Activated CD8-positive, alpha-beta memory T cell treated with anti-CD3 and anti-CD28 coated beads, Interleukin-2, amount 50 U/mL, for 1 hour (primary cell): ENCODE measurements around the gene RBFOX2.
"Not testable (repeated sequence)": the region's sequence is repeated elsewhere in the genome, so short reads cannot be mapped to it uniquely, and the experiment has no call there.

Experiments
- DNase-seq: peaks from one replicate; pipeline ENCODE4 v3.0.0-alpha.2; 2020; ENCODE audit errors: extremely low read depth

RBFOX2 gene

DNA sequence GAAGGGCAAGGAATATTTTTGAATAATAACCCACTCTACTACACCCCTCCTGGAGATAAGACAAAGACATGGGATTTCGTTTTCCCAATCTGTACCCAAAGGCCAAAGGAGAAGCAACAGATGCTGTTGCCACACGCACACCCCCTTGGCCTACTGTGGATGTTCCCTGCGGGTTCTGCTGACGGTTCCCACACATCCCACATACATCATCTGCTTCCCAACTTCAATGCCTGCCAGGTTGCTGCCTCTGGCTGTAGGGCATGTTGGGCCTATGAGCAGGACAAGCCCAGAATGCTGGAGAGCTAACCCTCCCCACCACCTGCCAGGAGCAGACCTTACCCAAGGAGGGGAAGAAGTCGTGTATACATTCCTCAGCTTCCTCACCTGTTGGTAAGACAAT is 13.6 kb upstream of the RBFOX2 start:
- no peak for DNase-seq

DNA sequence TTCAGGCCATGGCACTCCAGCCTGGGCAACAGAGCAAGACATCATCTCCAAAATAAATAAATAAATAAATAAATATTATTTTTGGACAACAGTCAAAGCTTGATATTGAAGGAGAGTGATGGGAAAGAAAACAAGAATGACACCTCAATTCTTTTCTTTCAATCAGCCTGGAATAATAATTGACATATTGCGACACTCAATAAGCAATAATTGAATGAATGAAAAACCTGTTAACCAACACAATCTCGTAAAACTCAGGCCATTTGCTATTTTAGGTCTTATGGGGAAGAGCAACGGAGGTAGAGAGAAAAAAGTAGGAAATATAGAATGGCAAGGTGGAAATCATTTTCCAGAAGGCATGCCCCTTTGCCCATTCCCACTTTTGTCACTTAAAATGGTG is 10.5 kb upstream of the RBFOX2 start:
- DNase-seq, result no peak

DNA sequence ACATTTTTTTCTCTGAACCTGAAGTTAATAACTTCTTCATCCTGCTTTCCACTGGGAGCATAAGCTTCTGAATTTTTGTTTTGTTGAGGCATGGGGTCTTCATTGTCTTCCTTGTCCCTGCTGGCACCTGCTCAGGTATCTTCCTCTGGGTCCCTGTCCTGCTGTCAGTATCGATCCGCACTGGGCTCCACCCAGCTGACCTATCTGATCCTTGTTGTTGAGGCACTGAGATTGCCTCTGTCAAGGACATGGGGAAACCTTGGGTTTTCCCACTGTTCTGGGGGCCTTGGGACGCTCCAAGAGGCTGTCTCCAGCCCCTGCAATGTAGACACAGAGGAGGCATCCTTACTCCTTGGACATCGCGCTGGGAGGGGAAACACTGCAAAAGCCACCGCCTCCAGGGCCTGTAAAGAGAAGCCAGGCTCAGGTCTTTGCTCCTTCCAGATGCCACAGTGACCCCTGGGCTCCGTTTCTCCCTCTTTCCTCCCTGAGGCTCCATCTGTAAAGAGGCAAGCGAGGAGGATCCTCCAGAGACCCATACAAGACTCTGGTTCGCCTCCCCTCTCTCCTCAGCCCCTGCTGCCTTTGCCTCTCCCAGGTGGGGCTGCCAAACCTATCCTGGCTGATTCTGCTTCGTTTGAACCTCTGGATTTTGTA is 8.6 kb upstream of the RBFOX2 start:
- no peak for DNase-seq

DNA sequence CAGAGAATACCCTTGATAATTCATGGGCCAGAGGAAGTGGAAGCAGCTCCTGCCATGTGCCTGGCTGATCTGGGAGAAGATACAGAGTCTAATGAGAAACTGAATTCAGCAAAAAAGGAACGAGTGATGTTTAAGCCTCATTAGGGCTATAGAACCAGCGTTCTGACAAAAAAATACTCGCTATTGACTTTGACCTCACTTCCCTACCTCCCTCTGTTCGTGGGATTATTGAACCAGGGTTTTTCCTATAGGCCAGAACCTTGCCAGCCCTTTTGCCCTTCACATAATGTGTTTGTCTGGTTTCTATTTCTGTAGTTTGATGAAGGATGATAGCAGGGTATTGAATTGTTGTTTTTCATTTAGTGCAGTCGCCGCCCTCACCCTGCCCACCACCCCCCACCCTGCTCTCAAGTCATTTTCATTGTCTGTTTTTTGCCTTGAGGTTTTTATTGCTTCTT is 7.6 kb upstream of the RBFOX2 start:
- no peak for DNase-seq

DNA sequence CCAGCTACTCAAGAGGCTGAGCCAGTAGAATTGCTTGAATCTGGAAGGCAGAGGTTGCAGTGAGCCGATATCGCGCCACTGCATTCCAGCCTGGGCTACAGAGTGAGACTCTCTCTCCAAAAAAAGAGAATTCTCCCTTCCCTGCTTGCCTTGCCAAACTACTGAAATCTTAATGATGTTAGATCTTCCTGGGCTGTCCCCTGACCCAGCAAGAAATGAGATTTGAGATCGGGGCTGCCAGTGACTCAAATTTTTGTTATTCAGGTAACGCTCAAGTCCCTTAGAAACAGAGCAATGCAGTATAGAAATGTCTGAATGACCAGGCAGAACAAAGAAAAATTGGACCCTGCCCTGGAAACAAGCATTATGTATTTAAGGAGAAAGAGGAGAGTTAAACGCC is 4.0 kb upstream of the RBFOX2 start:
- DNase-seq, result no peak

DNA sequence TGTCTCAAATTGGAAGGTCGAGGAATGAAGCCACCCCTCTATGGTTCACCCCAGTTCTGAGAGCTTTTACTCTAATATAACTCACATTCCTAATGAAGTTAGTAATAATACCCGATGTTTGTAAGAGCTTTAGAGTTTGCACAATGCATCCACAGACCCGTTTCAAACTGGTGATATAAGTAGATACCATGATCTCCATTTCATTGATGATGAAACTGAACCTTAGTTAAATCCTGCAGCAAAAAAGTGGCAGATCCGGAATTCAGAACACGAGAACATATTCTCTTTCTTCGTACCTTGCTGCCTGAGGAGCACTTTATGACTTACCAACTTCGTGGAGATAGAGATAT is 757 bp upstream of the RBFOX2 start:
- DNase-seq, result no peak

DNA sequence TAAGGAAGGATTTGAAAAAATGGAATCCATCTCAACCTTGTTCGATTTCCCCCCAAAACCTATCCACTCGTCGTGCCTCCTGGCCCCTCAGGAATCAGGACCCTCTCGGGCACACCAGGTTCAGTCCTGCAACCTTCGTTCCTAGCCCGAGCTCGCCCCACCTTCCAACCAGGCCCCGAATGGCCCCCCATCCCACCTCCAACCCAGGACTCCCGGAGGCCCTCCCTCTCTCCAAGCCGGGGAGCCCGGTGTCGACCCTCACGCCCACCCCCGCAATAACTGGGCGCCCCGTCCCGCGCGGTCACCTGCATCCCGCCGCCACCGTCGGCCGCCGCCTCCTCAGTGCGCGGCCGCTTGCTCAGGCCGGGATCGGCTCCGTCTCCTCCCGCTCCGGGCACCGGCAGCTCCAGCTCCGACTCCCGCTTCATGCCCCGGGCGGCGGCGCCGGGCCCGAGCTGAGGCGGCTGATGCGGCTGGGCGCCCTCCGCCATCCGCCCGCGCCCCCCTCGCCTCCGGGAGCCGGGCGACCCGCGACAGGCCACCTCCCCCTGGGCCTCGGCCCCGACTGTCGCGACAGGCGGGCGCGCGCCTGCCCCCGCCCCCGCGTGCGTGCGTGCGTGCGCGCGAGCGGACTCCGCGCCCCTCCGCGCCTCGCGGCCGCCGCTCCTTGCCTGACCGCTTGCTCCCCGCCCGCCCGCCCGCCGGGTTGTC is 534 bp downstream of the RBFOX2 start:
- no peak for DNase-seq

DNA sequence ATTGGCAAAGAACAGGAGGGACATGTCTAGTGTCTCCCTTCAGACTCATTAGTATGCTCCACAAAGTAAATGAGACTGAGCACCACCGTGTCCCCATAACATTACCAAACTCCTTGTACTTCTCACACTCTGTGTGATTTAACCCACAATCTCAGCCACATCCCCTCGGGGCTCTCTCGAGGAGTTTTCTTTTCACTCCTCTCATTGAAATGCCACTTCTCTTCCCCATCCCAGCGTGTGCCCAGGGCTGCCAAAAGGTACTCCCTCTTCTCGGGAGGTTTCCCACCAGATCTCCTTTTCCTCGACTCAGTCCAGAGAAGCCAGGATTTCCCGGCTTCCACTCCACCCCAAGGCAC is 1.1 kb downstream of the RBFOX2 start:
- no peak for DNase-seq

DNA sequence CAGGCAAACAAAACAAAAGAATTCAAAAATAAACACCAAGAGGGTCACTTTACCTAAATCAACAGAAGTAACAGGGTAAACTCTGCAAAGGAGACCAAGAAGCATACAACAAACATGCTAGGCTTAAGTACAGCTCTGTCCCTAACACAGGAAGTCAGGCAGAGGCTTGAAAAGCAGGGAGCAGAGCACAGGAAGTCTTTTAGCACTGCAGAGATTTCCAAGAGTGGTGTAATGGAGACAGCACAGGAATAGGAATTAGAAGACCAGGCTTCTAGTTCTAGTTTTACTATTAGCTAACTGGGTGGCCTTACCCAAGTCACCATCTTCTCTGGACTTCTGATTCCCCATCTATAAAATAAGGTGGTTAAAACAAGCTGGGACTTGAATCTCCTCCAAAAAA is 1.9 kb downstream of the RBFOX2 start:
- no peak for DNase-seq

DNA sequence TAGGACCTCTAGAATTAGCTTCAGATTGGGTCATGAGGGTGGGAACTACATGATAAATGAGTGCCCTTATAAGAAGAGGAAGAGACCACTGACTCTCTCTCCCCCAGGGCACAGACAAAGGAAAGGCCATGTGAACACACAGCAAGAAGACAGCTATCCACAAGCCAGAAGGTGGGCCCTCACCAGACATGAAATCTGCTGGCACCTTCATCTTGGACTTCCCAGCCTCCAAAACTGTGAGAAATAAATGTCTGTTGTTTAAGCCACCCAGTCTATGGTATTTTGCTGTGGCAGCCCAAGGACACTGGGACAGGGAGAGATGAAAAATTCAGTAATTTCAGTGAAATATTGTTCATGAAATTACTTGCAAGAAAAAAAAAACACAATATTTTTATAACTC is 5.9 kb downstream of the RBFOX2 start:
- DNase-seq, result no peak

DNA sequence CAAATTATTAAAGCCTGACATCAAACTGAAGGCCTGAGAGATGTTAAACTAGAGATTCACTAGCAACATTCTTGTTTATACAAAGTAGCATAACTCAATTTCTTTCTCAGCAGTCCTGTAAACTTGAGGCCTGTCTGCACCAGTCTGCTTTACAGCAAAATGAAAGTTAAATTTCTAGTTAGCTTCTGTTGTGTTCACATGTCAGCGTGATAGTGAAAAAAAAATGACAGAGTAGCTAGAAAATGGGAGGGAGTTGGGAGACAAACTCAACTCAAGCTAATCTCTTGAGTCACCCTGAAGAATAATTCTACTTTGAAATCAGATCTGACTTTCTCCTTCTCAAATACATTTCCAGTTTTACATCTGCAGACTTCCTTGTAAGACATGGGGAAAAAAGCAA is 6.5 kb downstream of the RBFOX2 start:
- DNase-seq, result no peak

DNA sequence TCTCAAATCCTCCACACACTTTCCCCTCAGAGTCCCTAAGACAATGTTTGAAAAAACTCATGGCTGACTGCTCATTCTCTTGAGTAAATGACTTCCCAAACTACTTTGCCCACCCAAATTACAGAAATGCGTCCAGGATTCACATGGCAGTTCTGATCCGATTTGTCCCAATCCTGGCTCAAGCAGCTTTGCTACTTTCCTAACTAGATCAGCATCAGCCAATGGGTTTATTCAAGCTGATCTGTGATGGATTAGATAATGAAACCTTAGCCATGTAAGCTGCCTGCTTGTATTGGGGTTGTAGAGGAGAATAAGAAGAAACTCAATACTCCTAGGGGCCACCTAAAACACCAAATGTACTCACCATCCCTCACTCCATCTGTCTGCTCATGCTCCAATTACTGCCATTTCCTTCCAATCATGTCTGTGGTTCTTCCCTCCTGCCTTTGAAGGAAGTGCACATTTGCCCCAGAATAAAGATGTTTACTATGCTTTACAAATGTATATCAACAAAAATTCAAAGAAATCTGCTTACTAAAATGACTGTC is 6.9 kb downstream of the RBFOX2 start:
- DNase-seq, result no peak

DNA sequence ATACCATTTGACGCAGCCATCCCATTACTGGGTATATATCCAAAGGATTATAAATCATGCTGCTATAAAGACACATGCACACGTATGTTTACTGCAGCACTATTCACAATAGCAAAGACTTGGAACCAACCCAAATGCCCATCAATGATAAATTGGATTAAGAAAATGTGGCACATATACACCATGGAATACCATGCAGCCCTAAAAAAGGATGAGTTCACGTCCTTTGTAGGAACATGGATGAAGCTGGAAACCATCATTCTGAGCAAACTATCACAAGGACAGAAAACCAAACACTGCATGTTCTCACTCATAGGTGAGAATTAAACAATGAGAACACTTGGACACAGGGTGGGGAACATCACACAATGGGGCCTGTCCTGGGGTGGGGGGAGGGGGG is 7.8 kb downstream of the RBFOX2 start:
- not testable (repeated sequence) for DNase-seq

DNA sequence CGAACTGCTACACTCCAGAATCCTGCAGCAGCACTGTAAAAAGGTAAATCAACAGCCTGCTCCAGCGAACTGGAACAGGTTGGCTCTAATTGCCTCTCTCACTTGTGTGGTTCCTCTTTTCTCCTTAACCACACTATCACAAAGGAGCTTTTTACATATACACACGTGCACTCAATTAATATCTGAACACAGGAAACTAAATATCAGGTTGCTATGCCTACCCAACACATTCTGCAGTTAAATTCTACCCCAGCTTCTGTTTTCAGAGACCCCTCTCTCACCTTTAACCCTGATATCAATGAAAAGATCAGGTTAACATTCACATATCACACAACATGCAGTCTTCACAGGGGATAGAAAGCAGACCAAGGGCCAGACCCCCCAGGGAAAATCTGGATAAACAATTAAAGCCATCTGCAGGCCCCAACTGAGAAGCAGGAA is 11.0 kb downstream of the RBFOX2 start:
- no peak for DNase-seq

DNA sequence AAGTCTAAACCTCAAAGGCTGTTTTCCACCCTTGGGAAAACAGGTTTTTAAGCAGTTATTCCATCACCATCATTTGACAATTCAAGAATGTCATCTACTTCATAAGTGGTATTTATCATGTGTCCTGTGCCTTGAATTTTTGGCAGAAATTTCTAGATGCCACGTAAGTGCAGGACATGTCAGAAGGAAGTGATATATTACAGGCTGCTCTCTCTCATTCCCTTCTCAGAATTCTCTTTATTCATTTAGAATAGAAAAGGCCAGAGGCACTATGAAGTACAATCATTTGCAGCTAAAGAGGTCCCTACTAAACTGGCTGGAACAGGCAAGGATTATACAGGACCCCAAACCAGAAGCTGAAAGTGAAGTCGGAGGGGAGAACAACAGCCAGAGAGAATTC is 11.9 kb downstream of the RBFOX2 start:
- DNase-seq, result no peak

DNA sequence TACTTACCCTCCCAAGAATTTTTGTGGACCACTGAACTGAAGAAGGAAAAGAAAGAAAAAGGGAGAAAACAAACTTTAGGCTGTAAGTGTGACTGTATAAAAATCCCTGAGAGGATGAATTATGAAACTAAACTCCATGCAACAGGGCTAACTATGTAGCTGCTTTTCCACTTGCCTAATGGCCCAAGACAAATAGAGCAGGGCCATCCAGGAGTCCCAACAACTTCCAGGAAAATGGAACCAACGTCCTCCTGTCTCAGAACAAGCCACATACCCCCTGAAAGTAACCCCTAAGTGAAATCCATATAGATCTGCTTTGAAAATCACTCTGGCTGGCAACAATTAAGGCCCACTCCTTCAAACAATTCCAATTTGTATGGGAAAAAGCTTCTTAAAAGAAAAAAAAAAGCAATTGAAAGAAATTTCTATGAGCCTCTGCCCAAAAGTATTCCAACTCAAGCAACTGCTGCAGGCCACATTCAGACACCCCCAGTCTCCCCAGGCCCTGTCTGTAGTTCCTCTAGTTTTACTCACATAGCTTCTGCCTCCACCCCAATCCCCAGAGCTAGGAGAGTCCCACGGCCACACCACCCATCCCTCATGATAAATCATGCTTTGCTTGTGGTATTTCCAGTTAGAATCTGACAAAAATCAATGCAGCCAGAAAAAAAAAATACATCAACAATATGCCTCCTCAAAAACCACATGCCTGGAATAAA is 12.7 kb downstream of the RBFOX2 start:
- no peak for DNase-seq

DNA sequence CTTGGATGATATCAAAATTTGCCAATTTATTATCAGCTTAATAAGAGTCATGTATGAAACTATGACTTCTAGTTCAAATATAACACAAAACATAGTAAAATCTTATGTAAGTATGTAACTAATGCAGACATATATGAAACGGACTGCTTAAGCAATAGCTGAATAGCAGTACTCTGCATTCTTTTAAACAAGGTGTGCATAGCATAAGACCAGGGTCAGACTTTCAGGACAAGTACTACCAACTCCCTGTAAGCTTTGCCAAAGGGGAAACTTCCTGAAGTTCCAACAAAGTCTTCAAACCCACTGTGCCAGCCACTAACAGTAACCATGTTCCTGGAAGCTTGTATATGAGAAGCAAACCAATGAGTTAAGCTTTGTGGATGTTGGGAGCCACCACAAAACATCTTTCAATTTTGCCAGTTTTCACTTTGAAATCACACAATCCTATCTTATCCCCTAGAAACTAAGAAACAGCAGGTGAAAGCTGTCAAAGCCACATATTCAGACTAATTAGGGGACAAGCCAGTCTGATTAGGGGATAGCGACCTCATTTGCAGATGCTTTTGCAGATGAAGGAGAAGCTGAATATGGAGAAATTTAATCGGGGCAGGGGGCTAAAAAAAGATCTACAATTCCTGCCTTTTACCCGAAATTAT is 13.3 kb downstream of the RBFOX2 start:
- DNase-seq, result no peak

DNA sequence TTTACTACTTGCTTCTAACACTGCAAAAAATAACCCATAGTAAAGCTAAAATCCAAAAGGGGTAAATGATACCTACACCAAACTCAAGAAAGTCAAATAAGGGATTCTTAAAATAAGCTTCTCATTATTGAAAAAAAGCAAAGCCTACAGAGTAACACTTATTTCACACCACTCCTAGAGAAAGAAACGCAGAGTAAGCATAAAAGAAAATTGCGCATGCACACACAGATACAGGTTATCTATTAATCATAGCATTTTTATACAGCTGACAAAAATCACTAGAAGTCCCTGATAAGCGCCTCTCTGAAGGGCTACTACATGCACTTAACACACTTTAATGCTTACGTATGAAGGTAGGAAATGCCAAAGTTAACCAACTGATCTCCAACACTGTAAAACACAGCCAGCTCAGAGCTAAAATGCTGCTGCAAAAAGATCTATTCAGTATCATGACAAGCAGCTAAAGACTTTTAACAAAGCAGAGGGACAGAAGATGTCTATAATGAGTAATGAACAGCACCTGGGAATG is 14.0 kb downstream of the RBFOX2 start:
- DNase-seq, result no peak

DNA sequence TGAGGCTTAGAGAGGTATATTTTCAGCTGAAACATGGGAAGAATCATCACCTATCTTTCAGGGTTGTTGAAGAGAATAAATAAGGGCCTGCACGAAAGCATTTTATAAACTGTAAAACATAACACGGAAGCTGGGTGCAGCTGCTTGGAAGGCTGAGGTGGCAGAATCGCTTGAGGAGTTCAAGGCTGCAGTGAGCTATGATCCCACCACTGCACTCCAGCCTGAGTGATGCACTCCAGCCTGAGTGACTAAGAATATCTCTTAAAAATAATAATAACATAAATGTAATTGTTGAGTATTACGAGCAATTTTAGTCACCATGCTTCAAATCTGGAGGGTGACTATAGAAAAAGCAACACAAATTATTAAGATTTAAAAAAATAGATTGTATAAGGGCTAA is 16.3 kb downstream of the RBFOX2 start:
- no peak for DNase-seq

DNA sequence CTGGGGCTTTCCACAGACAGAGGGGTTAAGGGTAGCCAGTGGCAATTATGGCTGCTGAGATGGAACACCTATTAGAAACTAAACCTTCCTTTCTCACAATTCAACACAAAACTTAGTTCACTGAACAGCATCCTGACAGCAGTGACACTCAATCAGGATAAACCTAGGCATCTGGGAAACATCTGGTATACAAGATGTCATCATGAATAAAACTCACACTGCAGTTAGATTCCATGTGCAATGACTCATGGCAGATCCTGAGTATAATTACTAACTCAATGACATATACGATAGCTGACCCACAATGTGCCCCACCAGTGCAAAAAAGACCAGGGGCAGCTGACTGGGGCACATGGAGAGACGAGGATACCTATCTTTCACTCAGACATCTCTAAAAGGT is 17.7 kb downstream of the RBFOX2 start:
- no peak for DNase-seq

DNA sequence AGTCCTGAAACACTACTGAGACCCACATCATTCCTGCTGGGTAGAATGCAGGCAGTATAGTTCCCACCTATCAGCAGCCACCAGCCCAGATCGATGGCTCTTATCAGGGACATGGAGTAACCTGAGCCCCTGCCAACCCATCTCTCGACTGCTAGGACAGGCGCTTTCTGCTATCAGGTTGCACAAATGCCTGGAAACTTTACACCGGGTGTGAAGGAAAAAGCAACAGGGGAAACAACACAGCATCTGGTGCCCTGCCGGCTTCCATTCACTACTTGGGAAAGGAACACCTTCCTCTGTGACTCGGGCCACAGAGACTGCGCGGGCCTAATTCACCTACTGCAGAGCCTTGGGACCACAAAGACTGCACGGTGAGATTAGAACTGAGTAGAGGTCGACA is 18.5 kb downstream of the RBFOX2 start:
- DNase-seq, result no peak

DNA sequence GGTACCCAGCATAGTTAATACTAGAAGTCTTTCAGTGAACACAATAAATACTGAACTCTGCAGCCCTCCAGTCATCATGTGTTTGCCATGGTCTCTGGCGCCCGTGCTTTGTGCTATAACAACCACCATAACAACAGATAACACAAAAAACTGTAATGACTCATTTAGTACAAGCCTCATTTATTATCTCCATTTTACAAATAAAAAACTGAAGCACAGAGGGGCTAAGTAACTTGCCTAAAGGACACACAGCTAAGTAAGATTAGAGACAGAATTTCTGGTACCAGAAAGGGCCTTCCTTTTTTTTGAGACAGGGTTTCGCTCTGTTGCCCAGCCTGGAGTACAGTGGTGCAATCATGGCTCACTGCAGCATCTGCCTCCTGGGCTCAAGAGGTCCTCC is 19.5 kb downstream of the RBFOX2 start:
- no peak for DNase-seq
